GM21447 (cell line): ENCODE results near the gene PTCD2.

Experiments used
- ATAC-seq: cut with Tn5 transposase; IDR thresholded peaks from one replicate; pipeline ENCODE4 v1.9.1; 2021; ENCODE audit not compliant: unreplicated experiment

PTCD2 gene

GRCh38 chr5:72412283-72413055 is 92.3 kb downstream of the PTCD2 start:
- no peak for ATAC-seq

- no peak for ATAC-seq
Measured at GRCh38 chr5:72415616-72416325, 95.6 kb downstream of the PTCD2 start.

GRCh38 chr5:72417333-72418062 is 97.3 kb downstream of the PTCD2 start:
- ATAC-seq: no peak
